D341Med (cell line): Measurements from ENCODE around the gene FAM193B.
A peak's percentile ranks its signal among the peaks of the same experiment; 100 is the strongest.
"Not testable (repeated sequence)": the region's sequence is repeated elsewhere in the genome, so short reads cannot be mapped to it uniquely, and the experiment has no call there.

Source experiments
- DNase-seq: peaks from one replicate; pipeline ENCODE4 v3.0.0; 2012; ENCODE audit warnings: low spot score

The FAM193B gene

GRCh38 chr5:177537389-177538361, 16.7 kb downstream of the FAM193B start:
- no peak for DNase-seq

GRCh38 chr5:177536386-177536785, 18.0 kb downstream of the FAM193B start:
- no peak for DNase-seq

- DNase-seq, result peak; percentile 64
Measured at GRCh38 chr5:177535125-177535524, 19.2 kb downstream of the FAM193B start.

DNA sequence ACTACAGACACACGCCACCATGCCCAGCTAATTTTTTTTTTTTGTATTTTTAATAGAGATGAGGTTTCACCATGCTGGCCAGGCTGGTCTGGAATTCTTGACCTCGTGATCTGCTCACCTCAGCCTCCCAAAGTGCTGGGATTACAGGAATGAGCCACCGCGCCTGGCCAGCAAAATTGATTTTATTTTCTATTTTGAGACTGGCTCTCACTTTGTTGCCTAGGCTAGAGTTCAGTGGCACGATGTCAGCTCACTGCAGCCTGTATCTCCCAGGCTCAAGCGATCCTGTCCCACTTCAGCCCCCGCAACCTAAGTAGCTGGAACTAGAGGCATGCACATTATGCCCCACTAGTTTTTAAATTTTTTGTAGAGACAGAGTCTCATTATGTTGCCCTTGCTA, 19.9 kb downstream of the FAM193B start:
- DNase-seq, result not testable (repeated sequence)

DNA sequence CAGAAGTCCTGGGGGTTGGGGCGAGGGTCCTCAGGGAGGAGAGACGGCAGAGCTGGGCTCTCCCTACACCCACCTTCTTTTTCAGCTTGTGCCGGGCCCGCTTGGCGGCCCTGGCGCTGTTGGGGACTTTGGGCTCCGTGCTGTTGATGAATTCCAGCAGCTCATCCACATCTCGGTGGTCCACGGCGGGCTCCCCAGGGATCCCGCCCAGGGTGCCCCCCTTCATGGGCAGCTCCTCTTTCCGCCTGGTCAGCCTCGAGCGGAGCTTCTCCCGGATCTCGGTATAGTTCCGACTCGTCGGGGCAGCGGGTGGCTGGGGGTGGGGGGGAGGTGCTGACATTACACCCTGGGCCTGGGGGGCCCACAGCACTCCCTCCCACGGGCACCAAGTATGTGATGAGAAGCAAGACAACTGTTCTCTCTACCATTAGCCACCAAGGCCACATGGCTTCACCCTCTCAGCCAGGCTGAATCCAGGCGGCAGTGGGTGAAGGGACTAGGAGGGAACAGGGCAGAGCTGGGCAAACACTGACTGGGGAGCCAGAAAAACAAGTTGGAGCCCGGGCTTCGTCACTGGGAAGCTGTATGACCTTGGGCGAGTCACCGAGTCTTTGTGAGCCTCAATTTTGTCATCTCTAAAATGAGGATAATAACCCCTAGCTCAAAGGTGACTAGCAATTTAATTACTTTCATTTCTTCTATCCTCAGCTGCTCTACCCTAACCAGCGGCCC, 23.0 kb downstream of the FAM193B start:
- no peak for DNase-seq

GRCh38 chr5:177530638-177531037, 23.7 kb downstream of the FAM193B start:
- no peak for DNase-seq

- no peak for DNase-seq
Measured at GRCh38 chr5:177529247-177530203, 24.8 kb downstream of the FAM193B start.

DNA sequence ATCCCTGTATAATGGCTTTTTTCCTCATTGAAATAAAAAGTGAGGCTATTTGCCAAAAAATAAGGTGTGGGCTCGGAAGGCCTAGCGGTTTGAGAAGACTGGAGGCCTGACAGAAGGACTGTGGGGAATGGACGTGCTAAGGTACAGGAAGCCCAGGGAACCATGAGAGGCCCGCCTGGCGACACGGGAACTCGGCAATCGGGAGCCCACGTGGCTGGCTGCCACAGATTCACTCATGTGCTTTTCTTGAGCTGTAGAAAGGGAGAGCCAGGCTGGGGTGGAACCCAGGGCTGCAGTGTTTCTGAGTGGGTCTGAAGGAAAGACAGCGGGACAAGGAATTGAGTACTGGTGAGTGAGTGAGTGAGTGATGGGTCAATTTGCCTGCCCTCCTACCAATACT, 25.7 kb downstream of the FAM193B start:
- no peak for DNase-seq

GRCh38 chr5:177527595-177527994, 26.8 kb downstream of the FAM193B start:
- DNase-seq, result no peak

- no peak for DNase-seq
Measured at GRCh38 chr5:177526791-177527190, 27.6 kb downstream of the FAM193B start.

GRCh38 chr5:177526191-177526590, 28.2 kb downstream of the FAM193B start:
- no peak for DNase-seq

DNA sequence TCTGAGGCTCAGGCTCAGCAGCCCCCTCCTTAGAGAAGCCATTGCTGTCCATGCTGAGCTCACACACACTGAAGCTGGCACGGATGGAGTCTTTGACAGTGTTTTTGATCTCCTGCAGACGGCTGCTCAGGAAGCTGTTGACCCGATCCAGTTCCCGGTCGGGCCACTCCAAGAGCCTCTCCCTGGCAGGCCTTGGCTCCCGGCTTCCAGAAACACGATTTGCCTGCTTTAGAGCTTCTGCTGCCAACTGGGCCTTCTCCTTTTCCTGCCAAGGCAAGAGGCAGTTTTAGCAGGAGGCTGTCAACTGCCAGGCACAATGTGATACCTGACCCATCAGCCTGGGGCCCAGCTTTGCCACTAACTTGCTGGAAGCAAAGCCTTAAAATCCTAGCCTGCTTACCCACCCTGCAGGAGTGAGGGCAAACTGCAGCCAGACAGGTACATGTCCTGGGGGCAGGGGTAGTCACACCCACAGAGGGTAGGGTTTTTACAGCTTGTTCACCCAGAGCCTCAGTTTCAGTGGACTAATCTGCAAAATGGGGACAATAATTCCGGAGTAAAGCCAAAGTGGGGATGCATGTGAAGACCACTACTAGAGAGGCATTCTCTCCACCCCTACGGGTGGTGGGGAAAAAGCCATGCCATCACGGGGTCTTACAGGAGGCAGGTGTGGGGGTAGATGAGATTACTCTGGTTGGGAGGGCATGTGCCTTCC, 29.3 kb downstream of the FAM193B start:
- no peak for DNase-seq

GRCh38 chr5:177524539-177524900, 29.8 kb downstream of the FAM193B start:
- DNase-seq, result no peak

- DNase-seq, result no peak
Measured at GRCh38 chr5:177523711-177524538, 30.4 kb downstream of the FAM193B start.

DNA sequence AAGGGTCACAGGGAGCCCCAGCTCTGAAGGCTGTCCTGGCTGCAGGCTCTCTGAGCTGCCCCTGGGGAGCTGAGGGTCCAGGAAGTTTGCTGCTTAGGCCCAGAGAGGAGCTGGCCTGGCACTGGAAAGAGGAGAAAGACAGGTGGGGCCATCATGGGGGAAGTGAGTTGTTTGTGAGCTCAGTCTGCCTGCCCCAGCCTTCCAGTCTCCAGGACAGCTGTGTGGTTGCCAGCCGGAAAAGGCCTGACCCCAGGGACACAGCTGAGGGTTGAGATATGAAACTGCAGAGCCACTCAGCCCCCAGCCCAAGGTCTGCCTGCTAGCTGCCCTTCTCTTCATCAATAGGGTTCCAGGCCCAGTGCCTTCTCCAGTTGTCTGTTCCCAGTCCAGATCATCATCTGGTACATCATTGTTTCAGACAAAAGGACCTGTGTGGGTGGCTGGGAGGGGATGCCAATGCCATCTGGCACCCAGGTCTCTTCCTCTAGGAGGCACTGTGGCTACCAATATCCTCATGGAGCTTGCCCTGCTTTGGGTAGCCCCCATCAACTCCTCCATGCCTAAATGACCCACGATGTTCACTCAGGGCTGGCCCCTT, 33.3 kb downstream of the FAM193B start:
- DNase-seq, result no peak

DNA sequence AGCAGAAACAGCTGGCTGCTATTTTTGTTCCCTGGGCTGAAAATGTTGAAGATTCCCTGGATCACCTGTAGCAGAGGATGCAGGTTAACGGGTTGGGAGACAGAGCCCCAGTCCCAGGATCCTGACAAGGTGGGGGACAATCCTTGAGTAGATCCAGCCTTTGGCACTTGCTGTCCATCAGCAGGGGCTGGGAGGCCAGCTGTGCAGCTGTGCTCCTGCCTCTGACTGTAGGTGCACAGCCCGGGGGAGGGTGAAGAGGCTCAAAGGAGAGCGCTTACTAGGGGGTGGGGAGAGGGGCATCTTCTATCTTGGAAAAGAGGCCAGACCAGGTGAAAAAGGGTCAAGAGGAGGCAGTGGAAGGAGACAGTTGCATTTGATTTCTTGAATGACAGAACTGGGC, 34.1 kb downstream of the FAM193B start:
- no peak for DNase-seq

- DNase-seq, result no peak
Measured at GRCh38 chr5:177519463-177520235, 34.7 kb downstream of the FAM193B start.

GRCh38 chr5:177516601-177517568, 37.5 kb downstream of the FAM193B start, which contains the start of gene DDX41:
DDX41 (minus strand) TSS chr5:177516961; CDS start chr5:177516945, 16 bp downstream.
- DNase-seq, result peak; percentile 96
